ENCODE results near the gene KDM7A.

The KDM7A gene

GRCh38 chr7:140096459-140096858 is 80.3 kb downstream of the KDM7A start:
- no peak overlapping the region for H3K4me3 ChIP-seq (ENCODE audit: low read length)
- TF ChIP-seq ZNF274 (IDR thresholded peaks at IDR 0.05; ENCODE audit: low read depth, low read length), result no peak

GRCh38 chr7:140093375-140093774 is 83.4 kb downstream of the KDM7A start:
- no peak overlapping the region for H3K4me3 ChIP-seq (ENCODE audit: low read length)
- no peak for TF ChIP-seq ZNF274 (IDR thresholded peaks at IDR 0.05; ENCODE audit: low read depth, low read length)

- no peak overlapping the region for H3K4me3 ChIP-seq (ENCODE audit: low read length)
- no peak for TF ChIP-seq ZNF274 (IDR thresholded peaks at IDR 0.05; ENCODE audit: low read depth, low read length)
These were observed 91.3 kb downstream of the KDM7A start for GRCh38 chr7:140085447-140085846.

GRCh38 chr7:140084972-140085371 is 91.8 kb downstream of the KDM7A start:
- no peak for TF ChIP-seq ZNF274 (IDR thresholded peaks at IDR 0.05; ENCODE audit: low read depth, low read length)
- no peak overlapping the region for H3K4me3 ChIP-seq (ENCODE audit: low read length)

- no peak overlapping the region for H3K4me3 ChIP-seq (ENCODE audit: low read length)
- no peak for TF ChIP-seq ZNF274 (IDR thresholded peaks at IDR 0.05; ENCODE audit: low read depth, low read length)
These were observed 92.6 kb downstream of the KDM7A start for GRCh38 chr7:140084142-140084655.

- H3K4me3 ChIP-seq (ENCODE audit: low read length), result no peak overlapping the region
- no peak for TF ChIP-seq ZNF274 (IDR thresholded peaks at IDR 0.05; ENCODE audit: low read depth, low read length)
These were observed 94.0 kb downstream of the KDM7A start for GRCh38 chr7:140082770-140083169.

GRCh38 chr7:140081774-140082425 is 94.9 kb downstream of the KDM7A start:
- TF ChIP-seq ZNF274 (IDR thresholded peaks at IDR 0.05; ENCODE audit: low read depth, low read length), result no peak

GRCh38 chr7:140080919-140081318 is 95.9 kb downstream of the KDM7A start:
- no peak overlapping the region for H3K4me3 ChIP-seq (ENCODE audit: low read length)
- no peak for TF ChIP-seq ZNF274 (IDR thresholded peaks at IDR 0.05; ENCODE audit: low read depth, low read length)

More at GRCh38 chr7:140081774-140082425, 94.9 kb downstream of the KDM7A start:
- H3K4me3 ChIP-seq (ENCODE audit: low read length), result no peak overlapping the region

GRCh38 chr7:140079121-140079536 is 97.7 kb downstream of the KDM7A start:
- H3K4me3 ChIP-seq (ENCODE audit: low read length), result no peak overlapping the region
- TF ChIP-seq ZNF274 (IDR thresholded peaks at IDR 0.05; ENCODE audit: low read depth, low read length), result no peak

GRCh38 chr7:140078392-140078791 is 98.4 kb downstream of the KDM7A start:
- TF ChIP-seq ZNF274 (IDR thresholded peaks at IDR 0.05; ENCODE audit: low read depth, low read length), result no peak
- H3K4me3 ChIP-seq (ENCODE audit: low read length), result no peak overlapping the region

- H3K4me3 ChIP-seq (ENCODE audit: low read length), result no peak overlapping the region
- no peak for TF ChIP-seq ZNF274 (IDR thresholded peaks at IDR 0.05; ENCODE audit: low read depth, low read length)
These were observed 102.0 kb downstream of the KDM7A start for GRCh38 chr7:140074780-140075179.

GRCh38 chr7:140070546-140070945 is 106.2 kb downstream of the KDM7A start:
- H3K4me3 ChIP-seq (ENCODE audit: low read length), result no peak overlapping the region
- TF ChIP-seq ZNF274 (IDR thresholded peaks at IDR 0.05; ENCODE audit: low read depth, low read length), result no peak

GRCh38 chr7:140069298-140069949 is 107.4 kb downstream of the KDM7A start:
- H3K4me3 ChIP-seq (ENCODE audit: low read length), result no peak overlapping the region
- no peak for TF ChIP-seq ZNF274 (IDR thresholded peaks at IDR 0.05; ENCODE audit: low read depth, low read length)

GRCh38 chr7:140068033-140068432 is 108.8 kb downstream of the KDM7A start:
- TF ChIP-seq ZNF274 (IDR thresholded peaks at IDR 0.05; ENCODE audit: low read depth, low read length), result no peak
- H3K4me3 ChIP-seq (ENCODE audit: low read length), result no peak overlapping the region

GRCh38 chr7:140067052-140067451 is 109.7 kb downstream of the KDM7A start:
- TF ChIP-seq ZNF274 (IDR thresholded peaks at IDR 0.05; ENCODE audit: low read depth, low read length), result no peak
- no peak overlapping the region for H3K4me3 ChIP-seq (ENCODE audit: low read length)

Measured in GM08714 (cell line).